ENCODE results near the gene PRDM4.
"Not testable (repeated sequence)": the region's sequence is repeated elsewhere in the genome, so short reads cannot be mapped to it uniquely, and the experiment has no call there.

Gene PRDM4

GRCh38 chr12:107705522-107705921, 55.4 kb downstream of the PRDM4 start:
- CTCF ChIA-PET; H3K4me3 ChIP-seq (ENCODE audit: low read depth, low read length); POLR2A ChIA-PET; H3K27ac ChIP-seq (ENCODE audit: extremely low read depth, low read depth, low read length); H3K4me1 ChIP-seq (ENCODE audit: control insufficient read depth, insufficient read depth, low read length); H3K9me3 ChIP-seq (ENCODE audit: control insufficient read depth, insufficient read depth, low read depth, low read length): not testable (repeated sequence)
- peaks cover 47 to 77% of the 10 kb centered on the region in 2 experiments for H3K36me3 ChIP-seq (ENCODE audit: control insufficient read depth in 2 of 2, insufficient read depth in 1 of 2, low read length in 2 of 2)
- peak; percentile 91 for TF ChIP-seq ZNF146 (tag by site-specific recombination; IDR thresholded peaks at IDR 0.05)

GRCh38 chr12:107704041-107704440, 56.9 kb downstream of the PRDM4 start:
- ChIA-PET POLR2A (no interaction called here), CTCF (interaction anchor here (0.6 to 1.3 kb wide), 2 partner anchors 29 to 33 kb away, joined by 3 read pairs; no protein-coding TSS in a partner anchor)
- Histone ChIP-seq H3K27ac (ENCODE audit: extremely low read depth, low read depth, low read length) (no peak overlapping the region), H3K36me3 (ENCODE audit: control insufficient read depth in 2 of 2, insufficient read depth in 1 of 2, low read length in 2 of 2) (peaks cover 48 to 79% of the 10 kb centered on the region in 2 experiments), H3K9me3 (ENCODE audit: control insufficient read depth, insufficient read depth, low read depth, low read length) (no peaks in the 10 kb centered on the region), H3K4me1 (ENCODE audit: control insufficient read depth, insufficient read depth, low read length) (no peaks in the 10 kb centered on the region), H3K4me3 (ENCODE audit: low read depth, low read length) (no peak overlapping the region)
- TF ChIP-seq CTCF (tag by site-specific recombination; IDR thresholded peaks at IDR 0.05) (no peak), ZNF843 (tag by site-specific recombination; IDR thresholded peaks at IDR 0.05) (no peak), ZNF16 (tag by site-specific recombination; IDR thresholded peaks at IDR 0.05; ENCODE audit: low read depth) (no peak), ZNF707 (tag by site-specific recombination; IDR thresholded peaks at IDR 0.05) (no peak), OVOL3 (tag by site-specific recombination; IDR thresholded peaks at IDR 0.05) (no peak), ZNF76 (tag by site-specific recombination; IDR thresholded peaks at IDR 0.05; ENCODE audit: borderline replicate concordance, low read depth) (no peak), SCRT1 (tag by site-specific recombination; IDR thresholded peaks at IDR 0.05; ENCODE audit: borderline replicate concordance) (no peak)

GRCh38 chr12:107702106-107702505, 58.8 kb downstream of the PRDM4 start:
- no peak overlapping the region for H3K27ac ChIP-seq (ENCODE audit: extremely low read depth, low read depth, low read length)
- H3K36me3 ChIP-seq (ENCODE audit: control insufficient read depth in 2 of 2, insufficient read depth in 1 of 2, low read length in 2 of 2), result peaks cover 67 to 87% of the 10 kb centered on the region in 2 experiments
- POLR2A ChIA-PET, result no interaction called here
- H3K4me1 ChIP-seq (ENCODE audit: control insufficient read depth, insufficient read depth, low read length), result no peaks in the 10 kb centered on the region
- H3K4me3 ChIP-seq (ENCODE audit: low read depth, low read length), result no peak overlapping the region
- CTCF ChIA-PET, result interaction anchor here (0.6 kb wide), 1 partner anchor 95 kb away, joined by 3 read pairs; no protein-coding TSS in a partner anchor
- H3K9me3 ChIP-seq (ENCODE audit: control insufficient read depth, insufficient read depth, low read depth, low read length), result no peaks in the 10 kb centered on the region
- TF ChIP-seq ZNF19 (tag by site-specific recombination; IDR thresholded peaks at IDR 0.05; ENCODE audit: low read depth) (no peak), HOXA7 (CRISPR knock-in tag; IDR thresholded peaks at IDR 0.05; ENCODE audit: borderline replicate concordance) (no peak), ZSCAN18 (tag by site-specific recombination; IDR thresholded peaks at IDR 0.05) (no peak), TSHZ1 (tag by site-specific recombination; IDR thresholded peaks at IDR 0.05; ENCODE audit: borderline replicate concordance) (no peak), ZBTB6 (tag by site-specific recombination; IDR thresholded peaks at IDR 0.05) (no peak), ZNF292 (tag by site-specific recombination; IDR thresholded peaks at IDR 0.05; ENCODE audit: borderline replicate concordance, low read depth) (no peak), GLIS2 (tag by site-specific recombination; IDR thresholded peaks at IDR 0.05) (no peak), ZNF398 (tag by site-specific recombination; IDR thresholded peaks at IDR 0.05) (no peak)

Data from HEK293 (cell line).